Ovary (tissue), 9 donors: ENCODE measurements around the gene EPC2. TPM values are rescaled to one million over a fixed set of nuclear protein-coding genes. Genes with fewer than 3 reads are reported as not detected.

ENCODE experiments used
- DNase-seq, 5 donors: peaks; one replicate each; pipeline ENCODE4 v3.0.0-alpha.2; 2019 to 2020
- H3K27ac ChIP-seq, 2 donors: fragments of 200-600 bp; one replicate each; pipeline versions ENCODE4 v1.5.1 to v1.8.0; 2019 to 2022
- H3K27me3 ChIP-seq: fragments of 200-600 bp; one replicate; pipeline ENCODE4 v1.8.0; 2022
- H3K36me3 ChIP-seq: fragments of 200-600 bp; sonication (generic); one replicate; pipeline ENCODE4 v1.5.1; 2019
- H3K4me1 ChIP-seq: one replicate; pipeline ENCODE4 v1.8.1; 2013; ENCODE audit warnings: mild to moderate bottlenecking, moderate library complexity; ENCODE audit not compliant: insufficient read depth
- H3K4me3 ChIP-seq: fragments of 200-600 bp; sonication (generic); one replicate; pipeline ENCODE4 v1.5.1; 2017
- H3K9me3 ChIP-seq, 2 donors: fragments of 200-600 bp in 1 of 2; sonication (generic) in 1 of 2; one replicate each; pipeline versions ENCODE4 v1.5.1 to v1.8.1; 2013 to 2019; ENCODE audit warnings: mild to moderate bottlenecking in 1 of 2, moderate library complexity in 1 of 2
- CTCF ChIP-seq, 3 donors: fragments of 450-650 bp in 2 of 3; fragments of 200-600 bp in 1 of 3; IDR thresholded peaks; one replicate each; pipeline versions ENCODE4 v1.5.1 to v1.8.0; 2016 to 2022; ENCODE audit warnings: antibody characterized with exemption in 3 of 3, mild to moderate bottlenecking in 1 of 3
- EP300 ChIP-seq: sonication (generic); formaldehyde crosslinking; IDR thresholded peaks from one replicate; pipeline ENCODE4 v1.6.1; 2017; ENCODE audit warnings: antibody characterized with exemption
- POLR2A ChIP-seq: fragments of 450-650 bp; IDR thresholded peaks from one replicate; pipeline ENCODE4 v1.6.1; 2017; ENCODE audit warnings: antibody characterized with exemption, mild to moderate bottlenecking, moderate library complexity
- WGBS, 3 donors: extraction: QIAGEN DNeasy Blood & Tissue Kit in 1 of 3; methylation state at CpG; one replicate each; pipeline versions ENCODE4 v1.1.5 to v1.1.7; 2013 to 2017; 5-methylcytosine and 5-hydroxymethylcytosine counted together
- intact Hi-C, 4 donors: fragments of 100-400 bp; cut with DNase I; formaldehyde crosslinking; loops; one replicate each; pipeline versions ENCODE4 v1.11.0 to v1.15.1; 2022 to 2023
- polyA plus RNA-seq, 2 donors: library from polyadenylated mRNA; stranded (reverse); fragments of 200-250 nt in 1 of 2; fragments of 350-450 nt in 1 of 2; fragmentation: Illumina TruSeq in 1 of 2; extraction: RNeasy Lipid Tissue Mini Kit (QIAGEN cat#74804) in 1 of 2; gene quantifications; one replicate each; pipeline ENCODE4 v1.2.3, GENCODE V29; 2013 to 2014
- total RNA-seq, 7 donors: library from RNA; depleted of rRNA in 2 of 7; stranded (reverse); fragments of >200 nt in 2 of 7; fragmentation: NEBNext Ultra II Directional in 3 of 7; extraction: Animal tissue kit (Norgen Biotek cat#: 25700) in 3 of 7; gene quantifications; one replicate each; pipeline versions ENCODE4 v1.1.0 to v1.2.4, GENCODE V29; 2016 to 2023
- donor health status: DM: no; HTN: no; CAD: no; lungs with moderate emphysema.
- donor health status: DM: no; HTN: no; CAD: no.
- donor health status: Bipolar disorder and iron deficiency.
- donor health status: DM: yes; HTN: yes; CAD: no.
- donor health status: DM: no; HTN: no; CAD: no.
- donor health status: DM: yes; HTN: yes; CAD: no.

EPC2 gene
- total and polyA plus RNA-seq, 9 donors, result 25.7 to 53.4 (median 35.2) TPM

DNA sequence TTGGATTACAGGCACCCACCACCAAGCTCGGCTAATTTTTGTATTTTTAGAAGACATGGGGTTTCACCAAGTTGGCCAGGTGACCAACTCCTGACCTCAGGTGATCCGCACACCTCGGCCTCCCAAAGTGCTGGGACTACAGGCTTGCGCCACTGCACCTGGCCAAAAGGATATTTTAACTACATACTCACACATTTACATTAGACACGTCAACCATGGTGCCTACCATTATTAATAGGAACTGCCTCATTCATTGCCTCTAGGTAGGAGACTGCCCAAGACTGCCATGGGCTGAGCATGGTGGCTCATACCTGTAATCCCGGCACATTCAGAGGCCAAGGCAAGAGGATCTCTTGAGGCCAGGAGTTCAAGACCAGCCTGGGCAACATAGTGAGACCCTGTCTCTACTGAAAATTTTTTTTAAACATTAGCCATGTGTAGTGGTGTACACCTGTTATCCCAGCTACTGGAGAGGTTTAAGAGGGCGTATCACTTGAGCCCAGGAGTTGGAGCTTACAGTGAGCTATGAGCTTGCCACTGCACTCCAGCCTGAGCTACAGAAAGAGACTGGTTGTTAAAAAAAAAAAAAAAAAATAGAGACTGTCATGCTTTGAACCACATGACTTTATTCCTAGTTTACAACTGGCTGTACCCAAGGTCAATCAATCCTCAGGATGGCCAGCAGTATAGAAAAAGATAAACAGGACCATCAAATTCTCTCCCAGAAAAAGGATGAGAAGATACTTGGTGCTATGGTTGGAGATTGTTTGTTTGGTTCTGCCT, 31.1 kb upstream of the EPC2 start:
- peaks cover 5% of the 10 kb centered on the region for H3K4me1 ChIP-seq
- no peak for DNase-seq
- intact Hi-C loops, result no loop called here
- no peaks in the 10 kb centered on the region for H3K27me3 ChIP-seq
- no peak overlapping the region for H3K4me3 ChIP-seq
- no peak overlapping the region for H3K27ac ChIP-seq
- no peaks in the 10 kb centered on the region for H3K9me3 ChIP-seq
- no peaks in the 10 kb centered on the region for H3K36me3 ChIP-seq
- 97% methylated on average over 7 of the region's 7 CpGs for WGBS, 3 donors
- TF ChIP-seq POLR2A, result no peak
- TF ChIP-seq EP300, result no peak
- no peak for TF ChIP-seq CTCF (IDR thresholded peaks at IDR 0.05)

DNA sequence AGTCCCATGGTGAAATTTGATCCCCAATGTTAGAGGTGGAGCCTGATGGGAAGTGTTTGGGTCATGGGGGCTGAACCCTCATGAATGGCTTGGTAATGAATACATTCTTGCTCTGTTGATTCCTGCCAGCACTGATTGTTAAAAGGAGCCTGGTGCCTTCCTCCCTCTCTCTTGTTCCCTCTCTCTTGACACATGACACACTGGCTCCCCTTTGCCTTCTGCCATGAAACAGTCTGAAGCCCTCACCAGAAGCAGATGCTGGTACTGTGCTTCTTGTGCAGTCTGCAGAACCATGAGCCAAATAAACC, 30.6 kb upstream of the EPC2 start:
- Histone ChIP-seq H3K27ac (no peak overlapping the region), H3K36me3 (no peaks in the 10 kb centered on the region), H3K27me3 (no peaks in the 10 kb centered on the region), H3K9me3 (no peaks in the 10 kb centered on the region), H3K4me1 (peaks cover 5% of the 10 kb centered on the region), H3K4me3 (no peak overlapping the region)
- no peak for TF ChIP-seq CTCF (IDR thresholded peaks at IDR 0.05)
- no peak for TF ChIP-seq POLR2A
- no peak for TF ChIP-seq EP300
- intact Hi-C loops, result no loop called here
- no peak for DNase-seq

- H3K4me1 ChIP-seq, result peaks cover 5% of the 10 kb centered on the region
- intact Hi-C loops, result no loop called here
- TF ChIP-seq EP300 (no peak), CTCF (IDR thresholded peaks at IDR 0.05) (no peak), POLR2A (no peak)
- H3K4me3 ChIP-seq, result no peak overlapping the region
- no peak for DNase-seq
- no peak overlapping the region for H3K27ac ChIP-seq
- no peaks in the 10 kb centered on the region for H3K27me3 ChIP-seq
- no peaks in the 10 kb centered on the region for H3K36me3 ChIP-seq
- 28 to 33% (median 30%) methylated on average over 6 of the region's 6 CpGs for WGBS, 3 donors
- no peaks in the 10 kb centered on the region for H3K9me3 ChIP-seq
These were observed 30.1 kb upstream of the EPC2 start for GRCh38 chr2:148614322-148615049.

- Histone ChIP-seq H3K4me3 (no peak overlapping the region), H3K27ac (no peak overlapping the region), H3K4me1 (peaks cover 5% of the 10 kb centered on the region), H3K27me3 (no peaks in the 10 kb centered on the region), H3K9me3 (no peaks in the 10 kb centered on the region), H3K36me3 (no peaks in the 10 kb centered on the region)
- TF ChIP-seq POLR2A, result no peak
- no peak for TF ChIP-seq EP300
- 55 to 71% (median 70%) methylated on average over 3 of the region's 3 CpGs for WGBS, 3 donors
- no peak for DNase-seq
- intact Hi-C loops, result no loop called here
These were observed 29.1 kb upstream of the EPC2 start for GRCh38 chr2:148615381-148615841.

DNA sequence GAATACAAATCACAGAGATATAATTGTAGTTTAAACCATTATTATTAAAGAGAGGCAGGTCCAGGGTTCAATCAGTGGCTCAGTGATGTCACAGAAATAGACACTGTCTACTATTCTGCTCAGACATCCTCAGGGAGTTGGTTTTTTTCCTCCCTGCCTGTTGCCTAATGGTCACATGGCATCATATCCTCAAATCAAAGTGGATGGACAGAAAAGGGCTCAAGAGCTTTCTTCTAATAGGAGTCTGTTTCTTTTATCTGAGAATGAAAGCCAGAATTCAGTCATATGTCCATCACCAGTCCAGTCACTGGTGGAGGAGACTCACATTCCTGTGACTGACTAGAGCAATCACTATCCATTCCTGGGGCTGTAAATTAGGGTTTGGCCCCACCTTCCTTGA, 27.9 kb upstream of the EPC2 start:
- DNase-seq, result no peak
- H3K4me1 ChIP-seq, result peaks cover 5% of the 10 kb centered on the region
- no peak overlapping the region for H3K27ac ChIP-seq
- no peaks in the 10 kb centered on the region for H3K27me3 ChIP-seq
- H3K4me3 ChIP-seq, result no peak overlapping the region
- no peak for TF ChIP-seq CTCF (IDR thresholded peaks at IDR 0.05)
- TF ChIP-seq POLR2A, result no peak
- no peak for TF ChIP-seq EP300
- H3K36me3 ChIP-seq, result no peaks in the 10 kb centered on the region
- H3K9me3 ChIP-seq, result no peaks in the 10 kb centered on the region
- intact Hi-C loops, result no loop called here
